ENCODE data around the gene TSPAN7.

DNA sequence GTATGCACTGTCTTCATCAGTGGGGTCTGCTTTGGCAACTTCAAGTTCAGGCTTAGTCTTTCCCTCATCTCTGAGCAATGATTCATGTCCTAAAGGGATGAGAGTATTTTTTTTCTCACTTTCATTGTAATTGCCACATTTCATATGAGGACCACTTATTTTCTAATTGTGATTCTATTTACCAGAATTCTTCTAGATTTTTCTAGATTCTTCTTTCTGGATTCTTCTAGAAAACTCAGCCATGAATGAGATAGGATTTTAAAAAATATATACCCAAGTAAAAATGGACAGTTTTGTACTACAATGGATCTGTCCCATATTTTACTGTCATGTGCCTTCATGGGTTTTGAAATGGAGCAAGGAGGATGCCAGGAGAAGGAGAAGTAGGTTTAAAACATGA lies 78.4 kb downstream of the TSPAN7 start:
- TF ChIP-seq, protein P1, sequence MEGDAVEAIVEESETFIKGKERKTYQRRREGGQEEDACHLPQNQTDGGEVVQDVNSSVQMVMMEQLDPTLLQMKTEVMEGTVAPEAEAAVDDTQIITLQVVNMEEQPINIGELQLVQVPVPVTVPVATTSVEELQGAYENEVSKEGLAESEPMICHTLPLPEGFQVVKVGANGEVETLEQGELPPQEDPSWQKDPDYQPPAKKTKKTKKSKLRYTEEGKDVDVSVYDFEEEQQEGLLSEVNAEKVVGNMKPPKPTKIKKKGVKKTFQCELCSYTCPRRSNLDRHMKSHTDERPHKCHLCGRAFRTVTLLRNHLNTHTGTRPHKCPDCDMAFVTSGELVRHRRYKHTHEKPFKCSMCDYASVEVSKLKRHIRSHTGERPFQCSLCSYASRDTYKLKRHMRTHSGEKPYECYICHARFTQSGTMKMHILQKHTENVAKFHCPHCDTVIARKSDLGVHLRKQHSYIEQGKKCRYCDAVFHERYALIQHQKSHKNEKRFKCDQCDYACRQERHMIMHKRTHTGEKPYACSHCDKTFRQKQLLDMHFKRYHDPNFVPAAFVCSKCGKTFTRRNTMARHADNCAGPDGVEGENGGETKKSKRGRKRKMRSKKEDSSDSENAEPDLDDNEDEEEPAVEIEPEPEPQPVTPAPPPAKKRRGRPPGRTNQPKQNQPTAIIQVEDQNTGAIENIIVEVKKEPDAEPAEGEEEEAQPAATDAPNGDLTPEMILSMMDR (conservative IDR thresholded peaks at IDR 0.05 in 1 of 2, IDR thresholded peaks at IDR 0.05 in 1 of 2; ENCODE audit: low read depth in 1 of 2, low read length in 2 of 2), result no peak
- TF ChIP-seq EZH2 (IDR thresholded peaks at IDR 0.05; ENCODE audit: low read length, missing control alignments), result no peak
